Upper lobe of right lung (tissue), 1 donor: ENCODE results near the gene PRMT5. TPM values are rescaled to one million over a fixed set of nuclear protein-coding genes. Genes with fewer than 3 reads are reported as not detected.
A peak's percentile ranks its signal among the peaks of the same experiment; 100 is the strongest.

Experiments used
- ATAC-seq: fragments of 200-7000 bp; cut with Tn5 transposase; one replicate; pipeline ENCODE4 v1.9.1; 2020; ENCODE audit warnings: mild to moderate bottlenecking, moderate library complexity
- DNase-seq: peaks from one replicate; pipeline ENCODE4 v3.0.0-alpha.2; 2020
- H3K27ac ChIP-seq: fragments of 200-600 bp; one replicate; pipeline ENCODE4 v1.8.0; 2022
- H3K27me3 ChIP-seq: fragments of 200-600 bp; one replicate; pipeline ENCODE4 v1.8.0; 2022; ENCODE audit warnings: mild to moderate bottlenecking
- H3K36me3 ChIP-seq: fragments of 200-600 bp; one replicate; pipeline ENCODE4 v1.8.0; 2022
- H3K4me1 ChIP-seq: fragments of 200-600 bp; one replicate; pipeline ENCODE4 v1.8.0; 2022
- H3K4me3 ChIP-seq: fragments of 200-600 bp; one replicate; pipeline ENCODE4 v1.8.0; 2022; ENCODE audit warnings: mild to moderate bottlenecking
- H3K9me3 ChIP-seq: fragments of 200-600 bp; one replicate; pipeline ENCODE4 v1.8.0; 2022
- intact Hi-C: fragments of 100-400 bp; cut with DNase I; formaldehyde crosslinking; loops from one replicate; pipeline ENCODE4 v1.11.0; 2022
- long read RNA-seq: library from polyadenylated mRNA; unstranded; transcript quantifications from one replicate; pipeline ENCODE4 v2.0.0, GENCODE V29; 2021
- total RNA-seq: library from RNA; stranded (reverse); fragmentation: NEBNext Ultra II Directional; extraction: Animal tissue kit (Norgen Biotek cat#: 25700); gene quantifications from one replicate; pipeline ENCODE4 v1.2.1, GENCODE V29; 2021
- TF ChIP-seq, protein P1 (sequence below): fragments of 200-600 bp; IDR thresholded peaks from one replicate; pipeline ENCODE4 v1.8.0; 2022; ENCODE audit warnings: antibody characterized with exemption
- donor health status: DM: no; HTN: yes; CAD: no; lungs with severe emphysema.

PRMT5 gene
- 38.9 TPM for total RNA-seq
- long read RNA-seq, transcript PRMT5-202 (17 exons, 2,531 nt), result major isoform, 37 of 54 reads
- long read RNA-seq, partial matches to known transcripts, result 4 of 54 reads
- long read RNA-seq, other reads (novel, unspliced or antisense), result 11 of 54 reads

DNA sequence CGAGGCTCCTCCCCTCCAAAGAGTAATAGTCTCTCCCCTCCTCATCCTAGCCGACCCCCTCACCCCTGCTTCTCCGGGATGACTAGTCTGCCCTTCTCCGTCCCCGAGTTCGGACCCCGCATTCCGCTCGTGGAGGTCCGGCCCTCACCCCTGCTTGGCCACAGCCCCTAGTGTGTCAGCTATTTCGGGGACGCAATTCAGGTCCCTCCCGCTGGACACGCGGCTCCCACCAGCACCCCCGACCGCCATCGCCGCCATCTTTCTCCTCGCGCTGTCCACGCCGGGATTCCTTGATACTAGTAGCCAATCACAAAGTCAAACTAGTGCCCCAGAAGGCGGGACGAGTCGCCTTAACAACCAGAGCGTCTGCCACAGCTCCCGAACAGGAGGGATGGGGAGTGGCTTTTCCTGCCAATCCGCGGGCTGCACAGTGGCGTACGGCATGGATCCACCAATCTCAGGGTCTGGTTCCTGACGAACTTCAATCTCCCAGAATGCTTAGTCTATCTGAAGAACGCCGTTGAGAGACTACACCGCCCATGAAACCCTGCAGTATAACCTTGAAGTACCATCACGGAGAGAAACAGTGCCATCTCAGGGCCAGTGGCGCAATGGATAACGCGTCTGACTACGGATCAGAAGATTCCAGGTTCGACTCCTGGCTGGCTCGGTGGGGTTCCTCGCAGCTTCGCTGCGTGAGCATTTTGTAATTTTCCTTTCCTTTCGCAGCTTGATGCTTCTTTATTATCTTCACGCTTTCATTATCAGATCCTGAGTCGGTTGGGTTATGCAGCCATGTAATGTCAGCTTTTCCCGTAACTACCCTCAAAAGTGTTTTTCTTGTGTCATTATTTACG is at the start of gene PRMT5:
PRMT5 (minus strand) TSS at position 273 of the 857 bp plus-strand sequence; CDS start at position 258, 15 bp downstream.
- TF ChIP-seq, protein P1, sequence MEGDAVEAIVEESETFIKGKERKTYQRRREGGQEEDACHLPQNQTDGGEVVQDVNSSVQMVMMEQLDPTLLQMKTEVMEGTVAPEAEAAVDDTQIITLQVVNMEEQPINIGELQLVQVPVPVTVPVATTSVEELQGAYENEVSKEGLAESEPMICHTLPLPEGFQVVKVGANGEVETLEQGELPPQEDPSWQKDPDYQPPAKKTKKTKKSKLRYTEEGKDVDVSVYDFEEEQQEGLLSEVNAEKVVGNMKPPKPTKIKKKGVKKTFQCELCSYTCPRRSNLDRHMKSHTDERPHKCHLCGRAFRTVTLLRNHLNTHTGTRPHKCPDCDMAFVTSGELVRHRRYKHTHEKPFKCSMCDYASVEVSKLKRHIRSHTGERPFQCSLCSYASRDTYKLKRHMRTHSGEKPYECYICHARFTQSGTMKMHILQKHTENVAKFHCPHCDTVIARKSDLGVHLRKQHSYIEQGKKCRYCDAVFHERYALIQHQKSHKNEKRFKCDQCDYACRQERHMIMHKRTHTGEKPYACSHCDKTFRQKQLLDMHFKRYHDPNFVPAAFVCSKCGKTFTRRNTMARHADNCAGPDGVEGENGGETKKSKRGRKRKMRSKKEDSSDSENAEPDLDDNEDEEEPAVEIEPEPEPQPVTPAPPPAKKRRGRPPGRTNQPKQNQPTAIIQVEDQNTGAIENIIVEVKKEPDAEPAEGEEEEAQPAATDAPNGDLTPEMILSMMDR, result no peak
- DNase-seq, result peak; percentile 98
- Histone ChIP-seq H3K36me3 (peaks cover 29% of the 10 kb centered on the region), H3K27me3 (no peaks in the 10 kb centered on the region), H3K4me1 (peaks cover 17% of the 10 kb centered on the region), H3K27ac (peak within 1 kb of the TSS; percentile 87), H3K9me3 (no peaks in the 10 kb centered on the region), H3K4me3 (peak within 1 kb of the TSS; percentile 89)
- ATAC-seq, result peak; percentile 98
- intact Hi-C loops, result no loop called here

GRCh38 chr14:22978487-22978837 is 49.3 kb upstream of the PRMT5 start:
- intact Hi-C loops, result no loop called here
- Histone ChIP-seq H3K36me3 (peaks cover 7% of the 10 kb centered on the region), H3K27me3 (peaks cover 9% of the 10 kb centered on the region), H3K9me3 (no peaks in the 10 kb centered on the region), H3K27ac (peak overlapping the region; percentile 78), H3K4me3 (no peak overlapping the region), H3K4me1 (peaks cover 46% of the 10 kb centered on the region)
- TF ChIP-seq, protein P1, result no peak
- ATAC-seq, result no peak
- no peak for DNase-seq

GRCh38 chr14:22977684-22978486 is 48.7 kb upstream of the PRMT5 start:
- Histone ChIP-seq H3K27ac (peak overlapping the region; percentile 78), H3K4me3 (no peak overlapping the region), H3K36me3 (peaks cover 12% of the 10 kb centered on the region), H3K27me3 (peaks cover 9% of the 10 kb centered on the region), H3K4me1 (peaks cover 46% of the 10 kb centered on the region), H3K9me3 (no peaks in the 10 kb centered on the region)
- ATAC-seq (peak; percentile 59), DNase-seq (peak; percentile 84)
- intact Hi-C loops, result no loop called here
- TF ChIP-seq, protein P1, result no peak

- Histone ChIP-seq H3K9me3 (no peaks in the 10 kb centered on the region), H3K4me1 (peaks cover 46% of the 10 kb centered on the region), H3K4me3 (no peak overlapping the region), H3K36me3 (peaks cover 16% of the 10 kb centered on the region), H3K27ac (peak overlapping the region; percentile 78), H3K27me3 (peaks cover 9% of the 10 kb centered on the region)
- intact Hi-C loops, result no loop called here
- ATAC-seq, result no peak
- DNase-seq, result no peak
- TF ChIP-seq, protein P1, result no peak
These were observed 48.2 kb upstream of the PRMT5 start for GRCh38 chr14:22977434-22977683.

GRCh38 chr14:22976620-22977433 is 47.7 kb upstream of the PRMT5 start:
- peaks cover 42% of the 10 kb centered on the region for H3K4me1 ChIP-seq
- H3K27ac ChIP-seq, result peak overlapping the region; percentile 78
- TF ChIP-seq, protein P1, result no peak
- peaks cover 18% of the 10 kb centered on the region for H3K36me3 ChIP-seq
- H3K27me3 ChIP-seq, result peaks cover 5% of the 10 kb centered on the region
- H3K9me3 ChIP-seq, result no peaks in the 10 kb centered on the region
- intact Hi-C loops, result no loop called here
- peak; percentile 10 for ATAC-seq
- no peak overlapping the region for H3K4me3 ChIP-seq
- DNase-seq, result no peak
